ENCODE data around the gene NEDD4.
"Not testable (repeated sequence)": the region's sequence is repeated elsewhere in the genome, so short reads cannot be mapped to it uniquely, and the experiment has no call there.

NEDD4 gene

GRCh38 chr15:55868707-55869106 is 124.7 kb downstream of the NEDD4 start:
- no peak for TF ChIP-seq ZNF274 (IDR thresholded peaks at IDR 0.05; ENCODE audit: low read depth, low read length)
- no peak overlapping the region for H3K4me3 ChIP-seq (ENCODE audit: low read length)

- not testable (repeated sequence) for H3K4me3 ChIP-seq (ENCODE audit: low read length)
These were observed 125.1 kb downstream of the NEDD4 start for GRCh38 chr15:55868291-55868690.

GRCh38 chr15:55863911-55864310 is 129.5 kb downstream of the NEDD4 start:
- H3K4me3 ChIP-seq (ENCODE audit: low read length), result no peak overlapping the region
- TF ChIP-seq ZNF274 (IDR thresholded peaks at IDR 0.05; ENCODE audit: low read depth, low read length), result no peak

- no peak overlapping the region for H3K4me3 ChIP-seq (ENCODE audit: low read length)
- TF ChIP-seq ZNF274 (IDR thresholded peaks at IDR 0.05; ENCODE audit: low read depth, low read length), result no peak
These were observed 132.3 kb downstream of the NEDD4 start for GRCh38 chr15:55861115-55861514.

GRCh38 chr15:55860468-55860867 is 132.9 kb downstream of the NEDD4 start:
- no peak overlapping the region for H3K4me3 ChIP-seq (ENCODE audit: low read length)
- TF ChIP-seq ZNF274 (IDR thresholded peaks at IDR 0.05; ENCODE audit: low read depth, low read length), result no peak

- no peak overlapping the region for H3K4me3 ChIP-seq (ENCODE audit: low read length)
- TF ChIP-seq ZNF274 (IDR thresholded peaks at IDR 0.05; ENCODE audit: low read depth, low read length), result no peak
These were observed 133.7 kb downstream of the NEDD4 start for GRCh38 chr15:55859681-55860080.

GRCh38 chr15:55858661-55859060 is 134.8 kb downstream of the NEDD4 start:
- no peak for TF ChIP-seq ZNF274 (IDR thresholded peaks at IDR 0.05; ENCODE audit: low read depth, low read length)
- no peak overlapping the region for H3K4me3 ChIP-seq (ENCODE audit: low read length)

GRCh38 chr15:55856506-55857164 is 136.8 kb downstream of the NEDD4 start:
- H3K4me3 ChIP-seq (ENCODE audit: low read length), result no peak overlapping the region
- TF ChIP-seq ZNF274 (IDR thresholded peaks at IDR 0.05; ENCODE audit: low read depth, low read length), result no peak

- H3K4me3 ChIP-seq (ENCODE audit: low read length), result no peak overlapping the region
- TF ChIP-seq ZNF274 (IDR thresholded peaks at IDR 0.05; ENCODE audit: low read depth, low read length), result no peak
These were observed 140.3 kb downstream of the NEDD4 start for GRCh38 chr15:55853134-55853533.

- no peak overlapping the region for H3K4me3 ChIP-seq (ENCODE audit: low read length)
- TF ChIP-seq ZNF274 (IDR thresholded peaks at IDR 0.05; ENCODE audit: low read depth, low read length), result no peak
These were observed 147.2 kb downstream of the NEDD4 start for GRCh38 chr15:55846116-55846707.

GRCh38 chr15:55842897-55843296 is 150.5 kb downstream of the NEDD4 start:
- not testable (repeated sequence) for H3K4me3 ChIP-seq (ENCODE audit: low read length)

- H3K4me3 ChIP-seq (ENCODE audit: low read length), result no peak overlapping the region
- TF ChIP-seq ZNF274 (IDR thresholded peaks at IDR 0.05; ENCODE audit: low read depth, low read length), result no peak
These were observed 157.5 kb downstream of the NEDD4 start for GRCh38 chr15:55835866-55836265.

- no peak overlapping the region for H3K4me3 ChIP-seq (ENCODE audit: low read length)
- no peak for TF ChIP-seq ZNF274 (IDR thresholded peaks at IDR 0.05; ENCODE audit: low read depth, low read length)
These were observed 159.1 kb downstream of the NEDD4 start for GRCh38 chr15:55834331-55834730.

GRCh38 chr15:55829826-55830225 is 163.6 kb downstream of the NEDD4 start:
- H3K4me3 ChIP-seq (ENCODE audit: low read length), result no peak overlapping the region
- TF ChIP-seq ZNF274 (IDR thresholded peaks at IDR 0.05; ENCODE audit: low read depth, low read length), result no peak

GRCh38 chr15:55827955-55828354 is 165.5 kb downstream of the NEDD4 start:
- TF ChIP-seq ZNF274 (IDR thresholded peaks at IDR 0.05; ENCODE audit: low read depth, low read length), result no peak
- no peak overlapping the region for H3K4me3 ChIP-seq (ENCODE audit: low read length)

- no peak overlapping the region for H3K4me3 ChIP-seq (ENCODE audit: low read length)
- no peak for TF ChIP-seq ZNF274 (IDR thresholded peaks at IDR 0.05; ENCODE audit: low read depth, low read length)
These were observed 166.2 kb downstream of the NEDD4 start for GRCh38 chr15:55827204-55827603.

Measured in GM08714 (cell line).